GM23338 (cell line): ENCODE measurements around the gene CPE. TPM values are rescaled to one million over a fixed set of nuclear protein-coding genes. Genes with fewer than 3 reads are reported as not detected.

Experiments
- ATAC-seq: fragments of 200-7000 bp; cut with Tn5 transposase; 3 replicates; pipeline ENCODE4 v1.9.1; 2020
- DNase-seq: peaks from one replicate; pipeline ENCODE4 v3.0.0-alpha.2; 2015; ENCODE audit warnings: low spot score
- H2AFZ ChIP-seq: fragments of 200-600 bp; sonication (generic); 2 replicates; pipeline ENCODE4 v1.8.0; 2016; ENCODE audit warnings: antibody characterized with exemption, mild to moderate bottlenecking, moderate library complexity
- H3F3A ChIP-seq: fragments of 200-600 bp; sonication (generic); replicated peaks from 2 replicates; pipeline ENCODE4 v1.8.0; 2017; ENCODE audit warnings: antibody characterized with exemption, mixed run types, low read depth
- H3K27ac ChIP-seq: fragments of 200-600 bp; sonication (generic); 2 replicates; pipeline ENCODE4 v1.6.1; 2016; ENCODE audit warnings: low read depth
- H3K27me3 ChIP-seq: fragments of 200-600 bp; sonication (generic); 2 replicates; pipeline ENCODE4 v1.8.0; 2016; ENCODE audit warnings: mild to moderate bottlenecking, mixed run types, moderate library complexity; ENCODE audit not compliant: insufficient read depth
- H3K36me3 ChIP-seq: fragments of 200-600 bp; sonication (generic); 2 replicates; pipeline ENCODE4 v1.8.0; 2016; ENCODE audit warnings: mild to moderate bottlenecking; ENCODE audit not compliant: insufficient read depth
- H3K4me1 ChIP-seq: fragments of 200-600 bp; sonication (generic); 2 replicates; pipeline ENCODE4 v1.8.0; 2016; ENCODE audit warnings: mild to moderate bottlenecking, moderate library complexity; ENCODE audit not compliant: insufficient read depth
- H3K4me2 ChIP-seq: fragments of 200-600 bp; sonication (generic); 2 replicates; pipeline ENCODE4 v1.7.1; 2017; ENCODE audit warnings: mixed run types
- H3K4me3 ChIP-seq: fragments of 200-600 bp; sonication (generic); 2 replicates; pipeline ENCODE4 v1.6.1; 2016; ENCODE audit warnings: mixed run types
- H3K79me2 ChIP-seq: fragments of 200-600 bp; sonication (generic); replicated peaks from 2 replicates; pipeline ENCODE4 v1.8.0; 2017; ENCODE audit warnings: mild to moderate bottlenecking; ENCODE audit not compliant: insufficient read depth
- H3K9me2 ChIP-seq: fragments of 200-600 bp; sonication (generic); 2 replicates; pipeline ENCODE4 v1.8.0; 2017; ENCODE audit not compliant: insufficient read depth
- H4K20me1 ChIP-seq: fragments of 200-600 bp; sonication (generic); replicated peaks from 2 replicates; pipeline ENCODE4 v1.8.0; 2017; ENCODE audit warnings: mild to moderate bottlenecking; ENCODE audit not compliant: insufficient read depth
- H3K27ac Mint-ChIP-seq: 2 replicates; pipeline ENCODE4 v1.8.0; 2020; ENCODE audit warnings: inconsistent platforms, mild to moderate bottlenecking, moderate library complexity, mixed read lengths
- H3K27me3 Mint-ChIP-seq: 3 replicates; pipeline ENCODE4 v1.8.0; 2022; ENCODE audit warnings: low read depth, mild to moderate bottlenecking, moderate library complexity, mixed read lengths, inconsistent platforms; ENCODE audit not compliant: insufficient read depth, poor library complexity
- H3K36me3 Mint-ChIP-seq: 3 replicates; pipeline ENCODE4 v1.8.0; 2021; ENCODE audit warnings: low read depth, mild to moderate bottlenecking, inconsistent platforms, moderate library complexity, mixed read lengths
- H3K4me1 Mint-ChIP-seq: 3 replicates; pipeline ENCODE4 v1.8.0; 2020; ENCODE audit warnings: mild to moderate bottlenecking, inconsistent platforms, mixed read lengths
- H3K4me3 Mint-ChIP-seq: 3 replicates; pipeline ENCODE4 v1.8.0; 2021; ENCODE audit warnings: moderate library complexity, mild to moderate bottlenecking, inconsistent platforms, mixed read lengths
- H3K9me3 Mint-ChIP-seq: 3 replicates; pipeline ENCODE4 v1.8.0; 2020; ENCODE audit warnings: moderate library complexity, mild to moderate bottlenecking, inconsistent platforms, mixed read lengths
- CREB1 ChIP-seq: fragments of 250-450 bp; sonication (Bioruptor Pico); IDR thresholded peaks from 2 replicates; pipeline ENCODE4 v1.5.0; 2020; ENCODE audit warnings: low read depth, mild to moderate bottlenecking, moderate library complexity
- ETS1 ChIP-seq: IDR thresholded peaks from 2 replicates; pipeline ENCODE4 v1.6.1; 2016; ENCODE audit warnings: antibody characterized with exemption
- EZH2phosphoT487 ChIP-seq: fragments of 200-600 bp; sonication (generic); IDR thresholded peaks from one replicate; pipeline ENCODE4 v1.8.1; 2018; ENCODE audit warnings: antibody characterized with exemption; ENCODE audit not compliant: unreplicated experiment
- NANOG ChIP-seq: IDR thresholded peaks from 2 replicates; pipeline ENCODE4 v1.6.1; 2016; ENCODE audit warnings: antibody characterized with exemption, borderline replicate concordance
- REST ChIP-seq: IDR thresholded peaks from one replicate; pipeline ENCODE4 v1.6.1; 2018; ENCODE audit warnings: antibody characterized with exemption; ENCODE audit not compliant: unreplicated experiment
- STAT1 ChIP-seq: IDR thresholded peaks from one replicate; pipeline ENCODE4 v1.6.1; 2016; ENCODE audit warnings: antibody characterized with exemption; ENCODE audit not compliant: unreplicated experiment
- ZNF114 ChIP-seq: fragments of 250-450 bp; sonication (Bioruptor Pico); IDR thresholded peaks from 2 replicates; pipeline ENCODE4 v1.5.0; 2020; ENCODE audit warnings: mild to moderate bottlenecking, moderate library complexity
- ZNF462 ChIP-seq: fragments of 250-450 bp; sonication (Bioruptor Pico); IDR thresholded peaks from 2 replicates; pipeline ENCODE4 v1.5.0; 2020; ENCODE audit warnings: mild to moderate bottlenecking, moderate library complexity
- polyA plus RNA-seq: library from polyadenylated mRNA; unstranded; fragments of >200 nt; fragmentation: Nextera tagmentation; extraction: Ambion mirVana; gene quantifications from 2 replicates; pipeline ENCODE4 v1.2.1, GENCODE V29; 2016
- total RNA-seq: library from RNA; depleted of rRNA; stranded (reverse); fragments of >200 nt; shearing (Covaris generic); gene quantifications from 2 replicates; pipeline ENCODE4 v1.2.3, GENCODE V29; 2014
- TF ChIP-seq, protein P1 (sequence below), 2 experiments: fragments of 200-600 bp in 1 of 2; sonication (generic) in 1 of 2; conservative IDR thresholded peaks; 2 replicates each; pipeline versions ENCODE4 v1.5.1 to v1.6.1; 2016 to 2017; ENCODE audit warnings: antibody characterized with exemption in 2 of 2, low read depth in 2 of 2, mild to moderate bottlenecking in 2 of 2, moderate library complexity in 1 of 2

The CPE gene
- total and polyA plus RNA-seq, 2 experiments from 2014 or later = 10.3 to 16.5 TPM

- TF ChIP-seq REST (no peak), EZH2phosphoT487 (no peak), ZNF114 (no peak), NANOG (no peak), CREB1 (CRISPR knock-in tag) (no peak)
- TF ChIP-seq, protein P1, sequence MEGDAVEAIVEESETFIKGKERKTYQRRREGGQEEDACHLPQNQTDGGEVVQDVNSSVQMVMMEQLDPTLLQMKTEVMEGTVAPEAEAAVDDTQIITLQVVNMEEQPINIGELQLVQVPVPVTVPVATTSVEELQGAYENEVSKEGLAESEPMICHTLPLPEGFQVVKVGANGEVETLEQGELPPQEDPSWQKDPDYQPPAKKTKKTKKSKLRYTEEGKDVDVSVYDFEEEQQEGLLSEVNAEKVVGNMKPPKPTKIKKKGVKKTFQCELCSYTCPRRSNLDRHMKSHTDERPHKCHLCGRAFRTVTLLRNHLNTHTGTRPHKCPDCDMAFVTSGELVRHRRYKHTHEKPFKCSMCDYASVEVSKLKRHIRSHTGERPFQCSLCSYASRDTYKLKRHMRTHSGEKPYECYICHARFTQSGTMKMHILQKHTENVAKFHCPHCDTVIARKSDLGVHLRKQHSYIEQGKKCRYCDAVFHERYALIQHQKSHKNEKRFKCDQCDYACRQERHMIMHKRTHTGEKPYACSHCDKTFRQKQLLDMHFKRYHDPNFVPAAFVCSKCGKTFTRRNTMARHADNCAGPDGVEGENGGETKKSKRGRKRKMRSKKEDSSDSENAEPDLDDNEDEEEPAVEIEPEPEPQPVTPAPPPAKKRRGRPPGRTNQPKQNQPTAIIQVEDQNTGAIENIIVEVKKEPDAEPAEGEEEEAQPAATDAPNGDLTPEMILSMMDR (conservative IDR thresholded peaks at IDR 0.05; ENCODE audit: low read depth in 2 of 2) = no peak
Measured at GRCh38 chr4:165514739-165515138, 135.9 kb downstream of the CPE start (continued).

DNA sequence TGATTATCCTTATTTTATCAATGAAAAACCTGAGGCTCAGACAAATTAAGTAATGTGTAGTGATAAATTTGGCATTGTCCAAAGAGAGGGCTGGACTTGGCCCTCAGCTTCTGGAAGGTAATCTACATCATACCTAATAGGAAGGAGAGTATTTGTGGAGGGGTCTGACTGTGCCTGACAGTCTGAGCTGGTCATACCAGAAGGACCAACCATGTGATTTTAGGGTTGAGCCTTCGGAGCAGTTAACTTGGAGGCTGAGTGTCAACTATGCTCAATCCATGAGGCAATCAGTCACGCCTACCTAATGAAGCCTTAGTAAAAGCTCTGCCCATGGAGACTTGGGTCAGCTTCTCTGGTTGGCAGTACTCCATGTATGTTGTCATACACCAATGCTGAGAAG lies 136.4 kb downstream of the CPE start:
- Mint-ChIP-seq H3K27me3 (no peaks in the 10 kb centered on the region), H3K4me1 (no peaks in the 10 kb centered on the region), H3K4me3 (no peak overlapping the region), H3K9me3 (no peaks in the 10 kb centered on the region), H3K27ac (no peak overlapping the region), H3K36me3 (no peaks in the 10 kb centered on the region)
- no peak overlapping the region for H3K27ac ChIP-seq
- H3K27me3 ChIP-seq = no peaks in the 10 kb centered on the region
- H4K20me1 ChIP-seq = no peaks in the 10 kb centered on the region
- H3K4me1 ChIP-seq = no peaks in the 10 kb centered on the region
- H3K4me3 ChIP-seq = no peak overlapping the region
- DNase-seq (no peak), ATAC-seq (no peak)
- H3F3A ChIP-seq = no peaks in the 10 kb centered on the region
- peaks cover 4% of the 10 kb centered on the region; the same call in 1 of the 2 replicates for H3K9me2 ChIP-seq
- no peaks in the 10 kb centered on the region for H3K79me2 ChIP-seq
- no peak overlapping the region for H2AFZ ChIP-seq
- H3K4me2 ChIP-seq = no peak overlapping the region
- no peaks in the 10 kb centered on the region for H3K36me3 ChIP-seq
- TF ChIP-seq ZNF114 (no peak), REST (no peak), STAT1 (no peak), ETS1 (no peak), ZNF462 (CRISPR knock-in tag) (no peak)
